Right lobe of liver (tissue), 6 donors: ENCODE data around the gene IFIT1B. TPM values are rescaled to one million over a fixed set of nuclear protein-coding genes. Genes with fewer than 3 reads are reported as not detected.
A peak's percentile ranks its signal among the peaks of the same experiment; 100 is the strongest.
"Not testable (repeated sequence)": the region's sequence is repeated elsewhere in the genome, so short reads cannot be mapped to it uniquely, and the experiment has no call there.

Experiments
- ATAC-seq, 4 donors: fragments of 200-7000 bp; cut with Tn5 transposase; one replicate each; pipeline ENCODE4 v1.9.1; 2020; ENCODE audit warnings: mild to moderate bottlenecking in 4 of 4, moderate library complexity in 4 of 4
- DNase-seq, 3 donors: peaks; one replicate each; pipeline ENCODE4 v3.0.0-alpha.2; 2020
- H3K27ac ChIP-seq, 3 donors: fragments of 200-600 bp; one replicate each; pipeline ENCODE4 v1.8.0; 2022
- H3K27me3 ChIP-seq, 2 donors: fragments of 200-600 bp; one replicate each; pipeline ENCODE4 v1.8.0; 2022
- H3K36me3 ChIP-seq, 4 donors: fragments of 200-600 bp; sonication (generic) in 1 of 4; one replicate each; pipeline versions ENCODE4 v1.5.1 to v1.8.0; 2017 to 2022; ENCODE audit warnings: control low read depth in 1 of 4
- H3K4me1 ChIP-seq, 4 donors: fragments of 200-600 bp; sonication (generic) in 1 of 4; one replicate each; pipeline versions ENCODE4 v1.5.1 to v1.8.0; 2017 to 2022; ENCODE audit warnings: control low read depth in 1 of 4
- H3K4me3 ChIP-seq, 3 donors: fragments of 200-600 bp; one replicate each; pipeline ENCODE4 v1.8.0; 2022
- H3K9me3 ChIP-seq, 4 donors: fragments of 200-600 bp; sonication (generic) in 1 of 4; one replicate each; pipeline versions ENCODE4 v1.5.1 to v1.8.0; 2017 to 2022; ENCODE audit warnings: control low read depth in 1 of 4
- POLR2A ChIP-seq: fragments of 450-650 bp; IDR thresholded peaks from one replicate; pipeline ENCODE4 v1.6.1; 2017; ENCODE audit warnings: antibody characterized with exemption, mild to moderate bottlenecking
- WGBS: methylation state at CpG from one replicate; pipeline ENCODE4 v1.1.6; 2018; ENCODE audit warnings: low coverage, low lambda C conversion rate; ENCODE audit not compliant: insufficient coverage; ENCODE audit errors: missing lambda C conversion rate; 5-methylcytosine and 5-hydroxymethylcytosine counted together
- intact Hi-C, 2 donors: fragments of 100-400 bp; cut with DNase I; formaldehyde crosslinking; loops; one replicate each; pipeline versions ENCODE4 v1.11.2 to v1.14.1; 2022
- total RNA-seq, 6 experiments: library from RNA; depleted of rRNA in 2 of 6; stranded (reverse); fragments of >200 nt in 2 of 6; fragmentation: NEBNext Ultra II Directional in 3 of 6; extraction: Animal tissue kit (Norgen Biotek cat#: 25700) in 3 of 6; gene quantifications; one replicate each; pipeline versions ENCODE4 v1.1.0 to v1.2.4, GENCODE V29; 2016 to 2023
- TF ChIP-seq, protein P1 (sequence below), 4 donors: fragments of 200-600 bp in 3 of 4; fragments of 450-650 bp in 1 of 4; IDR thresholded peaks; one replicate each; pipeline versions ENCODE4 v1.5.1 to v1.8.0; 2016 to 2022; ENCODE audit warnings: antibody characterized with exemption in 4 of 4, mild to moderate bottlenecking in 2 of 4
- donor health status: DM: no; HTN: yes; CAD: no.
- donor health status: DM: no; HTN: no; CAD: no.
- donor health status: DM: no; HTN: no; CAD: no.
- donor health status: DM: no; HTN: yes; CAD: no.
- donor health status: DM: no; HTN: yes; CAD: no.

The IFIT1B gene
- total RNA-seq, 6 experiments from 2014 or later, result 1.2 TPM; not detected in 5

- H3K27me3 ChIP-seq, H3K4me3 ChIP-seq, DNase-seq, intact Hi-C loops, H3K9me3 ChIP-seq, H3K36me3 ChIP-seq, ATAC-seq, H3K27ac ChIP-seq: not testable (repeated sequence)
- H3K4me1 ChIP-seq, result peaks cover 0 to 11% (median 2%) of the 10 kb centered on the region in 4 donors
- 90% methylated on average over 5 of the region's 5 CpGs for WGBS
Observed at GRCh38 chr10:89410551-89410950, 32.7 kb downstream of the IFIT1B start.

DNA sequence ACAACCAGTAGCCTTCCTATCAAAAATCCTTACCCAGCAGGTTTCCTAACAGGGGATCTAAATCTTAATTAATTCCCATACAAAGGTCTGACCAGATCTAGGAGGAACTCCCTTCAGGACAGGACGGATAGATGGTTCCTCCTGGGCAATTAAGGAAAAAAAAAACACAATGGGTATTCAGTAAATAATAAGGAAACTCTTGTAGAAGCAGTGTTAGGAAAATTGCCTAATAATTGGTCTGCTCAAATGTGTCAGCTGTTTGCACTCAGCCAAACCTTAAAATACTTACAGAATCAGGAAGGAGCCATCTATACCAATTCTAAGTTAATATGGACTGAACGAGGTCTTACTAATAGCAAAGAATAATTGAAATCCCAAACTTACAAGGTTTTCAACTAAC is 33.3 kb downstream of the IFIT1B start:
- H3K9me3 ChIP-seq, H3K27me3 ChIP-seq, intact Hi-C loops, H3K36me3 ChIP-seq, H3K4me3 ChIP-seq, ATAC-seq, DNase-seq, H3K27ac ChIP-seq: not testable (repeated sequence)
- WGBS, result 70% methylated on average over 2 of the region's 2 CpGs
- peaks cover 0 to 17% (median 5%) of the 10 kb centered on the region in 4 donors for H3K4me1 ChIP-seq

DNA sequence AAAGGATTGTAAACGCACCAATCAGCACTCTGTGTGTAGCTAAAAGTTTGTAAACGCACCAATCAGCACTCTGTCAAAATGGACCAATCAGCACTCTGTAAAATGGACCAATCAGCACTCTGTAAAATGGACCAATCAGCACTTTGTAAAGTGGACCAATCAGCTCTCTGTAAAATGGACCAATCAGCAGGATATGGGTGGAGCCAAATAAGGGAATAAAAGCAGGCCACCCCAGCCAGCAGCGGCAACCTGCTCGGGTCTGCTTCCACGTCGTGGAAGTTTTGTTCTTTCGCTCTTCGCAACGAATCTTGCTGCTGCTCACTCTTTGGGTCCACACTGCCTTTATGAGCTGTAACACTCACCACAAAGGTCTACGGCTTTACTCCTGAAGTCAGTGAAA is 34.4 kb downstream of the IFIT1B start:
- H3K36me3 ChIP-seq, H3K27me3 ChIP-seq, intact Hi-C loops, ATAC-seq, DNase-seq, H3K9me3 ChIP-seq, H3K4me3 ChIP-seq, H3K27ac ChIP-seq: not testable (repeated sequence)
- peaks cover 0 to 24% (median 9%) of the 10 kb centered on the region in 4 donors for H3K4me1 ChIP-seq
- 89% methylated on average over 8 of the region's 10 CpGs for WGBS

- ATAC-seq, result no peak
- no peak for TF ChIP-seq POLR2A
- TF ChIP-seq, protein P1, sequence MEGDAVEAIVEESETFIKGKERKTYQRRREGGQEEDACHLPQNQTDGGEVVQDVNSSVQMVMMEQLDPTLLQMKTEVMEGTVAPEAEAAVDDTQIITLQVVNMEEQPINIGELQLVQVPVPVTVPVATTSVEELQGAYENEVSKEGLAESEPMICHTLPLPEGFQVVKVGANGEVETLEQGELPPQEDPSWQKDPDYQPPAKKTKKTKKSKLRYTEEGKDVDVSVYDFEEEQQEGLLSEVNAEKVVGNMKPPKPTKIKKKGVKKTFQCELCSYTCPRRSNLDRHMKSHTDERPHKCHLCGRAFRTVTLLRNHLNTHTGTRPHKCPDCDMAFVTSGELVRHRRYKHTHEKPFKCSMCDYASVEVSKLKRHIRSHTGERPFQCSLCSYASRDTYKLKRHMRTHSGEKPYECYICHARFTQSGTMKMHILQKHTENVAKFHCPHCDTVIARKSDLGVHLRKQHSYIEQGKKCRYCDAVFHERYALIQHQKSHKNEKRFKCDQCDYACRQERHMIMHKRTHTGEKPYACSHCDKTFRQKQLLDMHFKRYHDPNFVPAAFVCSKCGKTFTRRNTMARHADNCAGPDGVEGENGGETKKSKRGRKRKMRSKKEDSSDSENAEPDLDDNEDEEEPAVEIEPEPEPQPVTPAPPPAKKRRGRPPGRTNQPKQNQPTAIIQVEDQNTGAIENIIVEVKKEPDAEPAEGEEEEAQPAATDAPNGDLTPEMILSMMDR (IDR thresholded peaks at IDR 0.05), result no peak
- intact Hi-C loops, result no loop called here
Observed at GRCh38 chr10:89413398-89413912, 35.6 kb downstream of the IFIT1B start.

GRCh38 chr10:89414146-89414878 is 36.5 kb downstream of the IFIT1B start, which contains the start of gene IFIT5:
Gene IFIT5 (plus strand): TSS chr10:89414568. CDS start chr10:89414799, 231 bp downstream.
- Histone ChIP-seq H3K4me3 (peak within 1 kb of the TSS; percentile 78 to 94 (median 87)), H3K4me1 (peaks cover 0 to 19% (median 9%) of the 10 kb centered on the region in 4 donors), H3K9me3 (no peaks in the 10 kb centered on the region), H3K27ac (peak within 1 kb of the TSS; percentile 98 to 100 (median 99)), H3K27me3 (no peaks in the 10 kb centered on the region), H3K36me3 (no peaks in the 10 kb centered on the region)
- TF ChIP-seq, protein P1 (IDR thresholded peaks at IDR 0.05), result no peak
- peak; percentile 50 for TF ChIP-seq POLR2A
- DNase-seq (peak; percentile 76 to 82 (median 78)), ATAC-seq (peak; percentile 79 to 91 (median 88))
- WGBS, result 0% methylated on average over 22 of the region's 48 CpGs
- intact Hi-C loops, result no loop called here

More at GRCh38 chr10:89413398-89413912, 35.6 kb downstream of the IFIT1B start:
- H3K4me3 ChIP-seq, result no peak overlapping the region
- H3K27ac ChIP-seq, result peak overlapping the region; percentile 98 to 100 (median 99)
- no peaks in the 10 kb centered on the region for H3K36me3 ChIP-seq
- DNase-seq, result no peak
- H3K4me1 ChIP-seq, result peaks cover 0 to 24% (median 10%) of the 10 kb centered on the region in 4 donors
- 86% methylated on average over 7 of the region's 7 CpGs for WGBS
- H3K9me3 ChIP-seq, result no peaks in the 10 kb centered on the region
- H3K27me3 ChIP-seq, result no peaks in the 10 kb centered on the region
